MM.1S (cell line): ENCODE results near the gene DEFB123.
"Not testable (repeated sequence)": the region's sequence is repeated elsewhere in the genome, so short reads cannot be mapped to it uniquely, and the experiment has no call there.

ENCODE experiments used
- DNase-seq: peaks from one replicate; pipeline ENCODE4 v3.0.0-alpha.2; 2015
- H2AFZ ChIP-seq: fragments of 300-600 bp; sonication (generic); 2 replicates; pipeline ENCODE4 v1.6.0; 2016; ENCODE audit warnings: antibody characterized with exemption, low read length
- H3F3A ChIP-seq: fragments of 300-600 bp; sonication (generic); 2 replicates; pipeline ENCODE4 v1.6.1; 2016; ENCODE audit warnings: mild to moderate bottlenecking, antibody characterized with exemption, low read length, moderate library complexity, mixed read lengths; ENCODE audit not compliant: insufficient read depth
- H3K27ac ChIP-seq: fragments of 300-600 bp; sonication (generic); 2 replicates; pipeline ENCODE4 v1.5.1; 2016; ENCODE audit warnings: mild to moderate bottlenecking, low read length
- H3K27me3 ChIP-seq: fragments of 300-600 bp; sonication (generic); replicated peaks from 2 replicates; pipeline ENCODE4 v1.6.0; 2016; ENCODE audit warnings: low read length; ENCODE audit not compliant: insufficient read depth
- H3K36me3 ChIP-seq: fragments of 300-600 bp; sonication (generic); replicated peaks from 2 replicates; pipeline ENCODE4 v1.6.1; 2016; ENCODE audit warnings: mild to moderate bottlenecking, low read length, mixed read lengths; ENCODE audit not compliant: insufficient read depth
- H3K4me1 ChIP-seq: fragments of 300-600 bp; sonication (generic); 2 replicates; pipeline ENCODE4 v1.6.1; 2016; ENCODE audit warnings: low read length, mixed read lengths
- H3K4me2 ChIP-seq: fragments of 300-600 bp; sonication (generic); 2 replicates; pipeline ENCODE4 v1.6.0; 2016; ENCODE audit warnings: low read depth, low read length
- H3K4me3 ChIP-seq: fragments of 300-600 bp; sonication (generic); 2 replicates; pipeline ENCODE4 v1.5.1; 2016; ENCODE audit warnings: low read length, mixed read lengths
- H3K79me2 ChIP-seq: fragments of 300-600 bp; sonication (generic); 2 replicates; pipeline ENCODE4 v1.6.1; 2016; ENCODE audit warnings: mixed run types, low read length, mixed read lengths
- H3K9ac ChIP-seq: fragments of 300-600 bp; sonication (generic); 2 replicates; pipeline ENCODE4 v1.6.1; 2016; ENCODE audit warnings: low read length, mixed read lengths
- H3K9me2 ChIP-seq: fragments of 300-600 bp; sonication (generic); replicated peaks from 2 replicates; pipeline ENCODE4 v1.6.1; 2016; ENCODE audit warnings: mild to moderate bottlenecking, low read length, mixed read lengths; ENCODE audit not compliant: insufficient read depth
- H3K9me3 ChIP-seq: fragments of 300-600 bp; sonication (generic); replicated peaks from 2 replicates; pipeline ENCODE4 v1.6.1; 2016; ENCODE audit warnings: mild to moderate bottlenecking, low read length, mixed read lengths; ENCODE audit not compliant: insufficient read depth
- H4K20me1 ChIP-seq: fragments of 300-600 bp; sonication (generic); 2 replicates; pipeline ENCODE4 v1.6.1; 2016; ENCODE audit warnings: mild to moderate bottlenecking, low read length, moderate library complexity, mixed read lengths; ENCODE audit not compliant: insufficient read depth
- CTCF ChIP-seq: fragments of 300-600 bp; sonication (generic); IDR thresholded peaks from 2 replicates; pipeline ENCODE4 v1.5.1; 2016; ENCODE audit warnings: antibody characterized with exemption, low read length, mixed read lengths
- EZH2 ChIP-seq: fragments of 300-600 bp; sonication (generic); optimal IDR thresholded peaks from 2 replicates; pipeline ENCODE3; 2017; ENCODE audit warnings: low read depth, mild to moderate bottlenecking, antibody characterized with exemption, low read length, mixed read lengths
- EZH2phosphoT487 ChIP-seq: fragments of 300-600 bp; sonication (generic); IDR thresholded peaks from 2 replicates; pipeline ENCODE4 v1.6.1; 2018; ENCODE audit warnings: antibody characterized with exemption, low read length

Gene DEFB123

DNA sequence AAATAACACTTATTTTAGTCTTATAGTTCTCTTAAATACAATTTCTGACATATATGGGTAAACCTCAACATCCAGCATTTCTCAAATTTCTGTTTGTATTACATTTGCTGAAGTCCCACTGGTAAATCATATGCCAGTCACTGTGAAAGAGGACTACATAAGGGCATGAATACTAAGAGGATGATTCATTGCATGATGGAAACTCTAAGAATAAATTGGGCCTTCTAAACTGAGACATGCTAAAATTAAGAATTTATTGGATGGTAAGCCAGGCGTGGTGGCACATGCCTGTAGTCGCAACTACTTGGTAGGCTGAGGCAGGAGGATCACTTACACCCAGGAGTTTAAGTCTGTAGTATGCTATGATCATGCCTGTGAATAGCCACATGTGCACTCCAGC is 12.1 kb downstream of the DEFB123 start:
- no peaks in the 10 kb centered on the region for H3K9me2 ChIP-seq
- no peaks in the 10 kb centered on the region for H3K9me3 ChIP-seq
- H3K36me3 ChIP-seq, result no peaks in the 10 kb centered on the region
- H3K9ac ChIP-seq, result no peak overlapping the region
- no peak for DNase-seq
- H3K4me2 ChIP-seq, result no peak overlapping the region
- TF ChIP-seq CTCF, result no peak
- TF ChIP-seq EZH2, result no peak
- TF ChIP-seq EZH2phosphoT487, result no peak
- H3K79me2 ChIP-seq, result no peaks in the 10 kb centered on the region
- H3K4me1 ChIP-seq, result no peaks in the 10 kb centered on the region
- no peaks in the 10 kb centered on the region for H4K20me1 ChIP-seq
- no peaks in the 10 kb centered on the region for H3F3A ChIP-seq
- no peak overlapping the region for H3K27ac ChIP-seq
- no peaks in the 10 kb centered on the region for H3K27me3 ChIP-seq
- no peak overlapping the region for H3K4me3 ChIP-seq
- H2AFZ ChIP-seq, result no peak overlapping the region

DNA sequence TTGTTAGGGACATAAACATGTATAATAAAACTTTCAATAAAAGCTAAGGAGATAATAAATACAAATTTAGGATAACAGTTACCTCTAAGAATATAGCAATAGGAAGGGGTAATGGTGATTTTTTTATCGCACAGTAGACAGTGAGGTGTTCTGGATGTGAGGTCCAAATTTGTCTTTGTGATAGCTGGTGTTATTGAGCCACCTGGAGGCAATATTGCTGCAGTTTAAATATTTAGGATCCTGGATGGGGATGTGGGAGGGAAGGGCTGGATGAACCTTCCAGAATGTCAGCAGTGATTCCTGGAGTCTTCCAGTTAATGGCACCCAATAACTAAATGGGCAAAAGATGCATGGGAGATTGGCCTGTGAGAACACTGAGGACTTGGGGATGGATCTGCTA is 13.9 kb downstream of the DEFB123 start:
- H3K36me3 ChIP-seq, result no peaks in the 10 kb centered on the region
- no peak overlapping the region for H3K4me2 ChIP-seq
- no peak overlapping the region for H3K9ac ChIP-seq
- no peaks in the 10 kb centered on the region for H3K79me2 ChIP-seq
- no peak overlapping the region for H2AFZ ChIP-seq
- no peak for DNase-seq
- H4K20me1 ChIP-seq, result no peaks in the 10 kb centered on the region
- H3K4me1 ChIP-seq, result no peaks in the 10 kb centered on the region
- no peaks in the 10 kb centered on the region for H3K9me2 ChIP-seq
- H3K9me3 ChIP-seq, result no peaks in the 10 kb centered on the region
- H3K27ac ChIP-seq, result no peak overlapping the region
- no peaks in the 10 kb centered on the region for H3K27me3 ChIP-seq
- H3F3A ChIP-seq, result no peaks in the 10 kb centered on the region
- TF ChIP-seq EZH2phosphoT487 (no peak), EZH2 (no peak), CTCF (no peak)
- H3K4me3 ChIP-seq, result no peak overlapping the region

DNA sequence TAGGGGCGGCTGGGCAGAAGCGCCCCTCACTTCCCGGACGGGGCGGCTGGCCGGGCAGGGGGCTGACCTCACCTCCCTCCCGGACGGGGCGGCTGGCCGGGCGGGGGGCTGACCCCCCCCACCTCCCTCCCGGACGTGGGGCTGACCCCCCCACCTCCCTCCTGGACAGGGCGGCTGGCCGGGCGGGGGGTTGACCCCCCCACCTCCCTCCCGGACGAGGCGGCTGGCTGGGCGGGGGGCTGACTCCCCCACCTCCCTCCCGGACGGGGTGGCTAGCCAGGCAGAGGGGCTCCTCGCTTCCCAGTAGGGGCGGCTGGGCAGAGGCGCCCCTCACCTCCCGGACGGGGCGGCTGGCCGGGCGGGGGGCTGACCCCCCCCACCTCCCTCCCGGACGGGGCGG is 30.5 kb downstream of the DEFB123 start:
- not testable (repeated sequence) for H3K27me3 ChIP-seq, H3K9me2 ChIP-seq, H3K4me3 ChIP-seq, H3K79me2 ChIP-seq, H3F3A ChIP-seq, H3K4me2 ChIP-seq, H4K20me1 ChIP-seq, DNase-seq, H3K36me3 ChIP-seq, H2AFZ ChIP-seq, H3K9ac ChIP-seq, H3K27ac ChIP-seq, H3K9me3 ChIP-seq
- H3K4me1 ChIP-seq, result peaks cover 10% of the 10 kb centered on the region; the same call in 1 of the 2 replicates

- H3K79me2 ChIP-seq, result no peaks in the 10 kb centered on the region
- no peak overlapping the region for H3K4me2 ChIP-seq
- no peaks in the 10 kb centered on the region for H3K9me3 ChIP-seq
- no peaks in the 10 kb centered on the region for H3K36me3 ChIP-seq
- no peak for DNase-seq
- TF ChIP-seq CTCF, result no peak
- TF ChIP-seq EZH2phosphoT487, result no peak
- TF ChIP-seq EZH2, result no peak
- no peak overlapping the region for H3K4me3 ChIP-seq
- peaks cover 10% of the 10 kb centered on the region; the same call in 1 of the 2 replicates for H3K4me1 ChIP-seq
- H3K27me3 ChIP-seq, result 0 out of 2 replicates have a peak, but pooled peaks cover 9% of the 10 kb centered on the region
- H3K9ac ChIP-seq, result no peak overlapping the region
- H4K20me1 ChIP-seq, result no peaks in the 10 kb centered on the region
- no peaks in the 10 kb centered on the region for H3K9me2 ChIP-seq
- H3F3A ChIP-seq, result no peaks in the 10 kb centered on the region
- H3K27ac ChIP-seq, result no peak overlapping the region
- H2AFZ ChIP-seq, result no peak overlapping the region
Observed at GRCh38 chr20:31472395-31473330, 32.2 kb downstream of the DEFB123 start.
